GM12875 (cell line): ENCODE data around the gene FBXO9.

ENCODE experiments used
- H3K4me3 ChIP-seq: one replicate; pipeline ENCODE4 v1.5.1; 2011; ENCODE audit warnings: low read depth, low read length, control low read depth
- TF ChIP-seq, protein P1 (sequence below): IDR thresholded peaks from 2 replicates; pipeline ENCODE4 v1.5.1; 2011; ENCODE audit warnings: low read depth, mild to moderate bottlenecking, control low read depth, inconsistent platforms, low read length, moderate library complexity, borderline replicate concordance; ENCODE audit not compliant: insufficient read depth

FBXO9 gene

DNA sequence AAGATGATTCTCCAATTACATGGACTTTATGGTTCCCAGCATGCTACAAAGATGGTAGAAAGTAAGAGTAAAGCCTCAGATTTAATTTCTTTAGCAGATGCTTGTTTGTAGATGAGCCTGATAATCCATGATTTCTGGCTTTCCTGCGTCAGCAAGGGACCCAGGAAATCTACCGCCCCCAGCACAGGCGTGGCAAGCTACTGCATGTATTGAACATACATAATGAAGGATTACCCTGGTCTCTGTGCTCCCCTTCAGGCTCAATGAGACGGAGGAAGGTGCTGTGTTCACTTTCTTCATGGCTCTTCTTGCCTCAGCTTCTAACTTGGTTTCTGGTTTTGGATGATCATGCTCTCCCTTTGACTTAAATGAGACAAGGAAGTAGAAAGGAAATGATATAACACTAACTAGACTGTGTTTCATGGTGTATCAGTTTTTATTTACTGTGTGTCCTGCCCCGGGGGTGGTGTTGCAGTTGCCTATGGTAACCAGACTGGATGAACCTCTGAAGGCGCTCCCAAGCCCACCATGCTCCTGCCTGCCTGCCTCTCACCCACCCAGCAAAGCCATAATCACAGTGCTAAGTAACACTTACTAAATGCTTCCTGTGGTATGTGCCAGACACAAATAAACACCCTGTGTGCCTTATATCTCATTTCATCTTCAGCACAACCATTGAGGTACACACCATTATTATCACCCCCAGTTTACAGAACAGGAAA lies 65.5 kb downstream of the FBXO9 start:
- H3K4me3 ChIP-seq, result no peak overlapping the region
- TF ChIP-seq, protein P1, sequence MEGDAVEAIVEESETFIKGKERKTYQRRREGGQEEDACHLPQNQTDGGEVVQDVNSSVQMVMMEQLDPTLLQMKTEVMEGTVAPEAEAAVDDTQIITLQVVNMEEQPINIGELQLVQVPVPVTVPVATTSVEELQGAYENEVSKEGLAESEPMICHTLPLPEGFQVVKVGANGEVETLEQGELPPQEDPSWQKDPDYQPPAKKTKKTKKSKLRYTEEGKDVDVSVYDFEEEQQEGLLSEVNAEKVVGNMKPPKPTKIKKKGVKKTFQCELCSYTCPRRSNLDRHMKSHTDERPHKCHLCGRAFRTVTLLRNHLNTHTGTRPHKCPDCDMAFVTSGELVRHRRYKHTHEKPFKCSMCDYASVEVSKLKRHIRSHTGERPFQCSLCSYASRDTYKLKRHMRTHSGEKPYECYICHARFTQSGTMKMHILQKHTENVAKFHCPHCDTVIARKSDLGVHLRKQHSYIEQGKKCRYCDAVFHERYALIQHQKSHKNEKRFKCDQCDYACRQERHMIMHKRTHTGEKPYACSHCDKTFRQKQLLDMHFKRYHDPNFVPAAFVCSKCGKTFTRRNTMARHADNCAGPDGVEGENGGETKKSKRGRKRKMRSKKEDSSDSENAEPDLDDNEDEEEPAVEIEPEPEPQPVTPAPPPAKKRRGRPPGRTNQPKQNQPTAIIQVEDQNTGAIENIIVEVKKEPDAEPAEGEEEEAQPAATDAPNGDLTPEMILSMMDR, result no peak

DNA sequence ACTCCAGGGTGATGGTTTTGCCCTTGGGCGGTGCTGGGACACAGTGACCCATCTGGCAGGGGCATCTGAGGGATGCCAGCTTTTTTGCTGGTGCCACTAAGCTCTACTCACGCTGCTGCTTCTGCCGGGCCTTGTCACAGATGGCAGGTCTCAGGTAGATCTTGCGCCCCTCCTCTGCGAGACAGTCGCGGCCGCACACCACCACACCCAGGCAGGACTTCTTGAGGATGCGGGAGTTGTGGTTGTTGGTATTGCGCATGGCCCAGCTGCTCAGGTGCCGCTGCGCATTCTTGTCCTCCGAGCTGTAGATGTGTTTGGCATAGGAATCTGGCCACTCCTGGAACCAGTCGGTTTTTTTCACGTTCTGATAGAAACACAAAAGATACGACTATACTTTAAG lies 68.8 kb downstream of the FBXO9 start:
- TF ChIP-seq, protein P1, result no peak
- no peak overlapping the region for H3K4me3 ChIP-seq

DNA sequence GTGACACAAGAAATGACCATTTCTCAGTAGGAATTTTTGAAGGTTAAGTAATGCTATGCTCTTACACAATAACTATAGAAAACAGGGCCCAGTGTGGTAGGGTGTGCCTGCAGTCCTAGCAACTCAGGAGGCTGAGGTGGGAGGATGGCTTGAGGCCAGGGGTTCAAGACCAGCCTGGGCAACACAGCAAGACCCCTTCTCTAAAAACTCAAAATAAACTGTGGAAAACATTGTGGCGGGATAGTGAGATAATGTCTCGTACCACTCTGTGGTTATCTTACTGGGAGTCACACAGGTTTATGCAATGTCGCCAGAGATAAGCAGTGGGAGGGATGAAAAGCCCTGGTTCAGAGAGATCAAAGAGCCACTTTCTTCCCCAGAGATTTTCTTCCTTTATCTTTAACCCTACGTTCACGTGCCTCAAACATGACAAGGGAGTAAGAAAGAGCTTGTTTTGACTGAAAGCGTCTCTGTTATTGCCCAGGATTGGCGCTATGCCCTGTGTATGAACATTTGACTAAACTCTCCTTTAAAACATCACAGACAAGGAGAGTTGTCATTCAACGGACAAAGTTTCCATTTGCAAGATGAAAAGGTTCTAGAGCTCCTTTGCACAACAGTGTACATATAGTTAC lies 69.5 kb downstream of the FBXO9 start:
- TF ChIP-seq, protein P1, result no peak
- H3K4me3 ChIP-seq, result no peak overlapping the region

DNA sequence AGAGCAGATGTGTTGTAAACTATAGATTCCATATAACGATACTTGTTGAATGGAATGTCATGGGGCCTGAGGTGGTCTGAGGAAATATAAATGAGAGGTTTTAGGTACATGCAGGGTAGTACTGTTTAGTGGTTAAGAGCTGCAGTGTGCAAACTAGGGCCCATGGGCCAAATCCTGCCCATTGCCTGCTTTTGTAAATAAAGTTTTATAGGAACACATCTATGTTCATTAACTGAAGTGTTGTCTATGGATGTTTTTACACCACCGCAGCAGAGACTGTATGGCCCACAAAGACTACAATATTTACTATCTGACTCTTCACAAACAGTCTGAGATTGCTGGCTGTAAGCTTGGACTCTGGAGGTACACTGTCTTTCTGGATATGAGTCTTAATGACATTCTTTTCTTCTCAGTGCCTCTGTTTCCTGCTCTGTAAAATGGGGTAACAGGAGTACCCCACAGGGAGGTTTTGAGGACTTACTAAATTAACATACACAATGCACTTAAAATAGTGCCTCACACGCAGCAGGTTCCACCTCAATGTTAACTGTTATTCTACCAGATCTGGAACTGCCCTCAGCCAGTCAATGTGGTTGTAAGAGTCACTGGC lies 70.9 kb downstream of the FBXO9 start:
- no peak overlapping the region for H3K4me3 ChIP-seq

DNA sequence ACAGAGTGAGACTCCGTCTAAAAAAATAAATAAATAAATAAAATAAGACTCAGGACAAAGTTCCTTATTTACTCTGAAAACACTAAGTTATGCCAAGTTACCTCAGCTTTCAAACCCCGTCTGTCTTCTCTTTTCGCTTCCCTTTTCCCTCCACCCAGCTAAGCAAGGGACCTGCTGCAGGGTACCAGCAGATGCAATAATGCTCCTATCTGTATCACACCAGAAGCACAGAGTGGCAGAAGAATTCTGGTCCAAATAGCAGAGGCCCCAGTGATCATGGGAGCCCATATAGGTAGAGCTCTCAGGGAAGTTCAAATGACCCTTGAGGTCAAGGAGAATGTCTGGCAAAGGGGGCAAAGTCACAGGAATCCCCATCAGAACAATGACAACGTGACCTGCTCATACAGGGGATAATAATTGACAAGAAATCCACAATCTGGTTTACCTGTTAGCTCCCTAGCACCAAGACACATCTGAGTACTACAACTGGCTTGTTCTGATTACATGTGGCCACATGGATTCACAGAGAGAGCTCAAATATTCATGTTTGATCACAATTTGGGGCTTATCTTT lies 74.7 kb downstream of the FBXO9 start:
- no peak overlapping the region for H3K4me3 ChIP-seq

More for the DNA sequence above, 70.9 kb downstream of the FBXO9 start:
- TF ChIP-seq, protein P1, result no peak

DNA sequence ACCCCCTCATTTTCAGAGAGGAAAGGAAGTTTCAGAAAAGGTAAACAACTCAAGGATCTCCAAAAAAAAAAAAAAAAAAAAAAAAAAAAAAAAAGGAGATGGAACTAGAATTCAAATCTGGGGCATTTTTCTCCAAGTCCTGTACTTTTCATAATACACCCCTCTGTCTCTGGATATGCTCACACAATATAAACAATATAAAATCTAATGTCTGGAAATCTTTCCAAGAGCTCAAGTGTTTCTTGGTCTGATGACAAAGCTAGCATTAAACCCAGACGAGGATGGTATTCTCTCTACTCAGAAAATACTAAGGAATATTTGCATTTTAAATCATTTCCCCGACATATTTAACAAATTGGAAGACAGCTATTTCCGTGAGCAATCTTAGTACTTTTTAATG lies 77.6 kb downstream of the FBXO9 start:
- TF ChIP-seq, protein P1, result no peak

More for the DNA sequence above, 74.7 kb downstream of the FBXO9 start:
- TF ChIP-seq, protein P1, result no peak

More for the DNA sequence above, 77.6 kb downstream of the FBXO9 start:
- H3K4me3 ChIP-seq, result no peak overlapping the region
